Measurements from ENCODE around the gene CHST11.

DNA sequence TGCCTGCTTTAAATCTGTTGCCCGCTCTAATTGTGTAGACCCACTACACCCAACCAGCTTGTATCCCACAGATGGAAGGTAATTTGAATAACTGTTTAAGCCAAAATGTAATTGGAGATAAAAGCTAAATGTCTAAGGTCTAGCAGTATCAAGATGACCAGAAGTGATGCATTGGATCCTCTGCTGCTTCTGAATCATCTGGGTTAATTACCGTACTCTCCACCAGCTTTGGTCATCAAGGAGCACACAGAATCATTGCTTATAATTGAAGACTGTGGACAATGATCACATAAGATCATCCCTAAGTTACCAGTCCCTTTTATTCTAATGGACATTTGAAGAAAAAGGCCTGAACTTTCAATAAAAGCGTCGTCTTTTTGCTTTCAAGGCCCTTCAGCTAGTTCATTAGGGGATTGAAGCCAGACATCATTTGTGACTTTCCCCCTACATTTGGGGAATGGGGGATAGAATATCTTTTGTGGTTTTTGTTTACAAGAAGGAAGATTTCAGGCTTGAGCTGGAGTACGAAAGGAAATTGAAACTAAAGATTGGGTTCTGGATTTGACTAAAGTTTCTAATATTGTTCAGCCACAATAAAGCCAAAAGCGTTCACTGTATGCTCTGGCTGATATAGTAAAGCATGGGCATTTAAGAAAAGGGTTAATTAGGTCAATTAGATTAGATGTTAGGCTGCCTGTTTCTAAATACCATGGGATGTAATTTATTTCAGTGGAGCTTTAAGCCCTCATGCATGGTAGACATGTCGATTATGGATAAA is 123.2 kb downstream of the CHST11 start:
- no peak for TF ChIP-seq CTCF (conservative IDR thresholded peaks at IDR 0.05 in 1 of 2, IDR thresholded peaks at IDR 0.05 in 1 of 2; ENCODE audit: extremely low read depth in 1 of 2, insufficient read depth in 1 of 2, low read depth in 1 of 2, low read length in 2 of 2)
- TF ChIP-seq EZH2 (IDR thresholded peaks at IDR 0.05; ENCODE audit: borderline replicate concordance, low read length), result no peak
